Measurements from ENCODE around the gene RALBP1. TPM values are rescaled to one million over a fixed set of nuclear protein-coding genes. Genes with fewer than 3 reads are reported as not detected.
"Not testable (repeated sequence)": the region's sequence is repeated elsewhere in the genome, so short reads cannot be mapped to it uniquely, and the experiment has no call there.

Gene RALBP1
- total RNA-seq, 1 experiment from 2014 or later, result 52.4 TPM

GRCh38 chr18:9447334-9447733 lies 28.0 kb upstream of the RALBP1 start:
- no peak for DNase-seq
- Histone ChIP-seq H3K36me3 (no peaks in the 10 kb centered on the region), H3K9me3 (no peaks in the 10 kb centered on the region), H3K27me3 (no peaks in the 10 kb centered on the region), H3K4me3 (no peak overlapping the region)

GRCh38 chr18:9449600-9450414 lies 25.5 kb upstream of the RALBP1 start:
- no peaks in the 10 kb centered on the region for H3K9me3 ChIP-seq
- H3K36me3 ChIP-seq, result no peaks in the 10 kb centered on the region
- no peak overlapping the region for H3K4me3 ChIP-seq
- no peak for DNase-seq
- H3K27me3 ChIP-seq, result no peaks in the 10 kb centered on the region

GRCh38 chr18:9450920-9451319 lies 24.4 kb upstream of the RALBP1 start:
- H3K36me3 ChIP-seq, H3K27me3 ChIP-seq, H3K9me3 ChIP-seq, DNase-seq, H3K4me3 ChIP-seq: not testable (repeated sequence)

- Histone ChIP-seq H3K4me3 (no peak overlapping the region), H3K36me3 (no peaks in the 10 kb centered on the region), H3K9me3 (peaks cover 5% of the 10 kb centered on the region; the same call in 1 of the 2 replicates), H3K27me3 (no peaks in the 10 kb centered on the region)
- DNase-seq, result no peak
Measured at GRCh38 chr18:9453283-9453682, 22.0 kb upstream of the RALBP1 start.

GRCh38 chr18:9454061-9454703 lies 21.1 kb upstream of the RALBP1 start:
- no peak overlapping the region for H3K4me3 ChIP-seq
- no peaks in the 10 kb centered on the region for H3K27me3 ChIP-seq
- DNase-seq, result no peak
- H3K36me3 ChIP-seq, result no peaks in the 10 kb centered on the region
- peaks cover 5% of the 10 kb centered on the region; the same call in 1 of the 2 replicates for H3K9me3 ChIP-seq

GRCh38 chr18:9455718-9456511 lies 19.4 kb upstream of the RALBP1 start:
- no peak for DNase-seq
- no peaks in the 10 kb centered on the region for H3K36me3 ChIP-seq
- H3K27me3 ChIP-seq, result no peaks in the 10 kb centered on the region
- no peak overlapping the region for H3K4me3 ChIP-seq
- H3K9me3 ChIP-seq, result peaks cover 5% of the 10 kb centered on the region; the same call in 1 of the 2 replicates

- H3K9me3 ChIP-seq, result peaks cover 11% of the 10 kb centered on the region
- no peak for DNase-seq
- H3K27me3 ChIP-seq, result no peaks in the 10 kb centered on the region
- H3K36me3 ChIP-seq, result no peaks in the 10 kb centered on the region
- H3K4me3 ChIP-seq, result no peak overlapping the region
Measured at GRCh38 chr18:9466127-9466526, 9.2 kb upstream of the RALBP1 start.

GRCh38 chr18:9466846-9467245 lies 8.5 kb upstream of the RALBP1 start:
- no peaks in the 10 kb centered on the region for H3K36me3 ChIP-seq

GRCh38 chr18:9468998-9469397 lies 6.3 kb upstream of the RALBP1 start:
- Histone ChIP-seq H3K36me3 (no peaks in the 10 kb centered on the region), H3K4me3 (no peak overlapping the region), H3K9me3 (peaks cover 11% of the 10 kb centered on the region), H3K27me3 (no peaks in the 10 kb centered on the region)
- no peak for DNase-seq

More at GRCh38 chr18:9466846-9467245, 8.5 kb upstream of the RALBP1 start:
- no peak overlapping the region for H3K4me3 ChIP-seq
- no peaks in the 10 kb centered on the region for H3K27me3 ChIP-seq
- DNase-seq, result no peak
- H3K9me3 ChIP-seq, result peaks cover 11% of the 10 kb centered on the region

GRCh38 chr18:9469685-9470084 lies 5.6 kb upstream of the RALBP1 start:
- no peak for DNase-seq
- Histone ChIP-seq H3K36me3 (no peaks in the 10 kb centered on the region), H3K27me3 (no peaks in the 10 kb centered on the region), H3K4me3 (no peak overlapping the region), H3K9me3 (peaks cover 11% of the 10 kb centered on the region)

GRCh38 chr18:9474108-9474982 lies 968 bp upstream of the RALBP1 start:
- H3K9me3 ChIP-seq, result no peaks in the 10 kb centered on the region
- DNase-seq, result peak; percentile 81
- no peaks in the 10 kb centered on the region for H3K36me3 ChIP-seq
- no peaks in the 10 kb centered on the region for H3K27me3 ChIP-seq
- H3K4me3 ChIP-seq, result peak overlapping the region; percentile 82

GRCh38 chr18:9475643-9476591 lies 604 bp downstream of the RALBP1 start:
- DNase-seq, result no peak
- H3K9me3 ChIP-seq, result no peaks in the 10 kb centered on the region
- H3K27me3 ChIP-seq, result no peaks in the 10 kb centered on the region
- H3K4me3 ChIP-seq, result peak overlapping the region; percentile 82
- H3K36me3 ChIP-seq, result no peaks in the 10 kb centered on the region; the same call in 1 of the 2 replicates

- H3K36me3 ChIP-seq, H3K9me3 ChIP-seq, H3K27me3 ChIP-seq, DNase-seq: not testable (repeated sequence)
- peak overlapping the region; percentile 82 for H3K4me3 ChIP-seq
Measured at GRCh38 chr18:9476949-9477348, 1.6 kb downstream of the RALBP1 start.

- Histone ChIP-seq H3K27me3 (no peaks in the 10 kb centered on the region), H3K9me3 (no peaks in the 10 kb centered on the region), H3K36me3 (no peaks in the 10 kb centered on the region; the same call in 1 of the 2 replicates), H3K4me3 (no peak overlapping the region)
- no peak for DNase-seq
Measured at GRCh38 chr18:9477509-9477908, 2.2 kb downstream of the RALBP1 start.

GRCh38 chr18:9478545-9478944 lies 3.2 kb downstream of the RALBP1 start:
- no peak for DNase-seq

More at GRCh38 chr18:9478545-9478944, 3.2 kb downstream of the RALBP1 start:
- H3K27me3 ChIP-seq, result no peaks in the 10 kb centered on the region
- H3K4me3 ChIP-seq, result no peak overlapping the region
- no peaks in the 10 kb centered on the region; the same call in 1 of the 2 replicates for H3K36me3 ChIP-seq
- no peaks in the 10 kb centered on the region for H3K9me3 ChIP-seq
